ENCODE measurements around the gene FZD10. TPM values are rescaled to one million over a fixed set of nuclear protein-coding genes. Genes with fewer than 3 reads are reported as not detected.

Gene FZD10
- total and polyA plus RNA-seq, 12 donors: 0.04 to 0.24 (median 0.07) TPM; not detected in 5

GRCh38 chr12:130117233-130117632 lies 45.0 kb upstream of the FZD10 start:
- Histone ChIP-seq H3K9me3 (no peaks in the 10 kb centered on the region), H3K4me1 (peaks cover 0 to 3% (median 0%) of the 10 kb centered on the region in 9 donors), H3K27ac (no peak overlapping the region), H3K27me3 (peaks cover 0 to 20% (median 14%) of the 10 kb centered on the region in 7 donors), H3K36me3 (no peaks in the 10 kb centered on the region), H3K4me3 (no peak overlapping the region)
- no peak for ATAC-seq
- DNase-seq: no peak
- no peak for TF ChIP-seq CTCF (IDR thresholded peaks at IDR 0.05)
- 45 to 46% methylated on average over 7 of the region's 7 CpGs for WGBS, 2 donors
- intact Hi-C loops (cut with DNase I): no loop called here

GRCh38 chr12:130117701-130118100 lies 44.6 kb upstream of the FZD10 start:
- Histone ChIP-seq H3K4me1 (peaks cover 0 to 3% (median 0%) of the 10 kb centered on the region in 9 donors), H3K4me3 (no peak overlapping the region), H3K27ac (no peak overlapping the region), H3K9me3 (no peaks in the 10 kb centered on the region), H3K36me3 (no peaks in the 10 kb centered on the region), H3K27me3 (peaks cover 0 to 17% (median 14%) of the 10 kb centered on the region in 7 donors)
- DNase-seq (peak in 1 of 2 donors; percentile 24), ATAC-seq (peak in 3 of 8 donors; percentile 32 to 52 (median 48))
- WGBS, 2 donors: 46 to 52% methylated on average over 5 of the region's 5 CpGs
- intact Hi-C loops (cut with DNase I): no loop called here
- no peak for TF ChIP-seq CTCF (IDR thresholded peaks at IDR 0.05)

GRCh38 chr12:130118181-130118580 lies 44.1 kb upstream of the FZD10 start:
- 80 to 81% methylated on average over 6 of the region's 6 CpGs for WGBS, 2 donors
- H3K36me3 ChIP-seq: no peaks in the 10 kb centered on the region
- TF ChIP-seq CTCF (IDR thresholded peaks at IDR 0.05): no peak

DNA sequence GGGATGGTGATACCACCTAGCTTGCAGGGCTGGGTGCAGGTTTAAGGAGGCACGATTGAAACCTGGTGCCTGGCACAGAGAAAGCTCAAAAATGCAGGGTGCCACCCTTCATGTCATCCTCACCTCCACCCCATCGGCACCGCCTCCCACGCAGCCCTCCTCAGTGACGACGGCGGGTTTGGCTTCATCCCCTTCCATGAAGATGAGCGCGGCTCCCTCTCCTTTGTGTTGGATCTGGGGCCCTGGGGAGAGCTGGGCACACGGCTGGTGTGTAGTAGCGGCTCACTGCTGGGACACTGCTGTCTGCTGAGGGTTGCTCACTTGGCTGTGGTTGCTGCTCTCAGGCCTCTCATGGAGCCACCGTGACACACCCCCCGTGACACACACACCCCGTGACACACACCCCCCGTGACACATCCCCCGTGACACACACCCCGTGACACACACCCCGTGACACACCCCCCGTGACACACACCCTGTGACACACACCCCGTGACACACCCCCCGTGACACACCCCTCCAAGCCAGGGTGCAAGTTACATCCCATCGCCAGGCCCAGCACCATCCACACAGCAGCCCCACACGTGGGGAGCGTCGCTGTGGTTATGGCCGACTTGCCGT lies 42.9 kb upstream of the FZD10 start:
- WGBS, 2 donors: 85 to 91% methylated on average over 27 of the region's 27 CpGs
- Histone ChIP-seq H3K9me3 (no peaks in the 10 kb centered on the region), H3K36me3 (no peaks in the 10 kb centered on the region), H3K4me1 (peaks cover 0 to 3% (median 0%) of the 10 kb centered on the region in 9 donors), H3K27me3 (peaks cover 0 to 18% (median 12%) of the 10 kb centered on the region in 7 donors), H3K4me3 (no peak overlapping the region), H3K27ac (no peak overlapping the region)
- no peak for ATAC-seq
- intact Hi-C loops (cut with DNase I): no loop called here
- TF ChIP-seq CTCF (IDR thresholded peaks at IDR 0.05): no peak
- no peak for DNase-seq

More at GRCh38 chr12:130118181-130118580, 44.1 kb upstream of the FZD10 start:
- intact Hi-C loops (cut with DNase I): no loop called here
- ATAC-seq (no peak), DNase-seq (no peak)
- H3K9me3 ChIP-seq: no peaks in the 10 kb centered on the region
- H3K27ac ChIP-seq: no peak overlapping the region
- peaks cover 0 to 16% (median 14%) of the 10 kb centered on the region in 7 donors for H3K27me3 ChIP-seq
- H3K4me1 ChIP-seq: peaks cover 0 to 3% (median 0%) of the 10 kb centered on the region in 9 donors
- H3K4me3 ChIP-seq: no peak overlapping the region

All from heart right ventricle (tissue), 16 donors.